ENCODE measurements around the gene CA11.

CA11 gene

GRCh38 chr19:48611872-48612271 lies 34.1 kb downstream of the CA11 start:
- no peak for DNase-seq

- no peak for DNase-seq
These were observed 36.3 kb downstream of the CA11 start for GRCh38 chr19:48609571-48610108.

GRCh38 chr19:48608798-48609263 lies 37.2 kb downstream of the CA11 start:
- DNase-seq = peak; percentile 51

GRCh38 chr19:48607359-48607755 lies 38.6 kb downstream of the CA11 start:
- no peak for DNase-seq

- DNase-seq = no peak
These were observed 39.3 kb downstream of the CA11 start, which contains the start of gene SPACA4 for GRCh38 chr19:48606463-48607358. TSS of gene SPACA4 (plus strand) at chr19:48606742. CDS start at chr19:48606979, 237 bp downstream.

GRCh38 chr19:48603850-48604249 lies 42.1 kb downstream of the CA11 start:
- no peak for DNase-seq

GRCh38 chr19:48603449-48603848 lies 42.5 kb downstream of the CA11 start:
- no peak for DNase-seq

GRCh38 chr19:48603001-48603400 lies 43.0 kb downstream of the CA11 start:
- DNase-seq = no peak

- no peak for DNase-seq
These were observed 45.1 kb downstream of the CA11 start for GRCh38 chr19:48600679-48601417.

- no peak for DNase-seq
These were observed 46.8 kb downstream of the CA11 start for GRCh38 chr19:48598996-48599700.

GRCh38 chr19:48596679-48597465 lies 49.1 kb downstream of the CA11 start:
- no peak for DNase-seq

GRCh38 chr19:48596237-48596636 lies 49.8 kb downstream of the CA11 start:
- DNase-seq = no peak

GRCh38 chr19:48595833-48596232 lies 50.2 kb downstream of the CA11 start:
- no peak for DNase-seq

- DNase-seq = no peak
These were observed 50.8 kb downstream of the CA11 start for GRCh38 chr19:48595171-48595570.

GRCh38 chr19:48591021-48591420 lies 55.0 kb downstream of the CA11 start:
- no peak for DNase-seq

- DNase-seq = peak; percentile 80
These were observed 57.2 kb downstream of the CA11 start for GRCh38 chr19:48588670-48589401.

Measured in fibroblast of skin of right biceps (primary cell).